ENCODE data around the gene DPYSL5.
"Not testable (repeated sequence)": the region's sequence is repeated elsewhere in the genome, so short reads cannot be mapped to it uniquely, and the experiment has no call there.

The DPYSL5 gene

DNA sequence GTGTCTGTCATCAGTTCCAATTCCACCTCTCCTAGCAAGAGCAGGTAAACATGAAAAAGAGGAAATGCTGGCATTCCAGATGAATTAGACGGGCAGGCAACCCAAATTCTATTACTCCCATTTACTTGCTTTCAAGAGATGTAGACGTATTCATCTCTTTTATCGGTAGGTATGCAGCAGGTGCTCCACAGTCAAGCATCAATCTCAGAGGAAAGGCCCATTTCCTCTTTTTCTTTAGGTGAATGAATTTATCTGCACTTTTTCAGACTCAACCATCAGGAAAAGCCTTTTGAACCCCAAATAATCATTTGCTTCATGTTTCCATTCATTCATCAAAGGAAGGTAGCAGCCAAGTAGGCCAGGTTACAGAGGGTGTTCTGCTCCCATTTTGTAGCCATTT, 27.9 kb downstream of the DPYSL5 start:
- Mint-ChIP-seq H3K27me3 (peaks cover 22% of the 10 kb centered on the region in 2 donors), H3K36me3 (no peaks in the 10 kb centered on the region), H3K4me1 (no peaks in the 10 kb centered on the region), H3K4me3 (no peak overlapping the region), H3K9me3 (no peaks in the 10 kb centered on the region), H3K27ac (no peak overlapping the region)
- DNase-seq, result no peak
- no peak for ATAC-seq (replicated peaks)

DNA sequence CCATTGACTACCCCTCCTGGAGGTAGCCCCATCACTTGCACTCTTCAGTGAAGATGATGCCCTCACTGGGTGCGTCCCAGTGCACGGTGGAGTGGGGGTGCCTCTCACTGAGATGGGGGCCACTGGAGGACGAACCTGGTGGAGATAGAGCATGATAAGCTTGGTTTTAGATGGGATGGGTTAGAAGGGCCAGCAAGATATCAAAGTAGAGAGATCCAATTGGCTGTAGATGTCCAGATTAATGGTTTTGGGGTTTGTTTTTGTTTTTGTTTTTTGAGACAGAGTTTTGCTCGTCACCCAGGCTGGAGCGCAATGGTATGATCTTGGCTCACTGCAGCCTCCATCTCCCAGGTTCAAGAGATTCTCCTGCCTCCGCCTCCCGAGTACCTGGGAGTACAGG, 28.3 kb downstream of the DPYSL5 start:
- Mint-ChIP-seq H3K9me3 (no peaks in the 10 kb centered on the region), H3K36me3 (no peaks in the 10 kb centered on the region), H3K4me1 (no peaks in the 10 kb centered on the region), H3K27me3 (peaks cover 25% of the 10 kb centered on the region in 2 donors), H3K27ac (no peak overlapping the region), H3K4me3 (no peak overlapping the region)
- no peak for DNase-seq
- ATAC-seq (replicated peaks), result no peak

DNA sequence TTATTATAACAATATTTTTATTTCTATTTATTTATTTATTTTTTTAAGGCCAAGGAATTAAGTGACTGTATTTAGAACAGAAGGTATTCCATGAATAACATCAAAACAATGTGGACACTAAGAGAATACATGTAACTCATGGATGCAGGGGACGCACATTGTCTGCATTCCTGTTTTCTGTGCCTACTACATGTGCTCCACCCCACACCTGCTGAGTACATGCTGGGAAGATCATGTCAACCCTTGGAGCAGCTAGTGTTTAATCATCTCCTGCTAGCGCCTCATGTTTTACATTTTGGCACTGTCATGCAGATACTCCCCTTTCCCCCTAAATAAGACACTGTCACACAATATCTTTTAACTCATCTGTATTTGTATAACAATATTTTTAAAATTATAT, 29.3 kb downstream of the DPYSL5 start:
- Mint-ChIP-seq H3K27ac (no peak overlapping the region), H3K4me3 (no peak overlapping the region), H3K36me3 (no peaks in the 10 kb centered on the region), H3K9me3 (no peaks in the 10 kb centered on the region), H3K27me3 (peaks cover 24 to 29% of the 10 kb centered on the region in 2 donors), H3K4me1 (no peaks in the 10 kb centered on the region)
- ATAC-seq (replicated peaks) (no peak), DNase-seq (no peak)

DNA sequence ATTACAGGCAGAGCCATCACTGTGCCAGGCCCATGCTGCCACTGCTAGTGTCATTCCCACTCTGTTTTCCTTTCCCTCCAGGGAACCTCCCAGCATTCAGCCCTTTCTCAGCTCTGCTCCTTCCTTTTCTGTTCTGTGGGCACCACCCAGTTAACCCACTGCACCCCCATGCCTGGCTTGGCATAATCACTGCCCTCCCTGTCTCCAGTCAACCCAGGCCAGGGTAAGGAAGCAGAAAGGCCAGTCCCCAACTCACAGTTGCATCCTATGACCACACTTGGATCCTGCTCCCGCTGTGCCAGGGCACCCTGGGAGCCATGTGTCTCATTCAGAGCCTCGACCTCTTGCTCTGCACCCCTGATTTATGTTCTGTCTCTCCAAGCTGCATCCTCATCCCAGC, 32.2 kb downstream of the DPYSL5 start:
- H3K36me3 Mint-ChIP-seq, result no peaks in the 10 kb centered on the region
- H3K4me1 Mint-ChIP-seq, result no peaks in the 10 kb centered on the region
- no peak for ATAC-seq (replicated peaks)
- no peak overlapping the region for H3K27ac Mint-ChIP-seq
- no peaks in the 10 kb centered on the region for H3K9me3 Mint-ChIP-seq
- no peak for DNase-seq
- H3K4me3 Mint-ChIP-seq, result no peak overlapping the region
- peaks cover 22 to 29% of the 10 kb centered on the region in 2 donors for H3K27me3 Mint-ChIP-seq

DNA sequence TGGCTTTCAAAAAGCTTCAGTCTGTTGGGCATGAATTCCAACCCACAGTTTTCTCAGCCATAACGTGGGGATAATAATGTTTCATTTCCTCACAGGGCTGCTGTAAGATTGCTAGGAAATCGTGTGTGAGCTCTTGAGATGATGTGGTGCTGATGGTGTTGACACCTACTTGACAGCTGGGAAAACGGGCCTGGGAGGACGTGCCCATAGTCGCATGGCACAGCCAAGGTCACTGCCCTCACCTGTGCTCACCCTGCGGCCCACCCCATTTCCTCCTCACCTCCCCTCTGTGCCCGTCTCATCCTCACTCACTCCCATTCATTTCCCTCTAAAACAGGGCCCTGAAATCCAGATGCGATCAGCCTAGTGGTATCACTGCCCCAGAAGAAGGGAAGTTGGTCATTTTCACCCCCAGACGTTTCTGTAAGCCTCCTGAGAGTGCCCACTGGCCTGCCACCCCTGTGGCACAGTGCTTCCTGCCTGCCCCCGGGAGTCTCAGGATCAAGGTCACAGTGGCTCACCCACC, 33.0 kb downstream of the DPYSL5 start:
- no peaks in the 10 kb centered on the region for H3K9me3 Mint-ChIP-seq
- H3K36me3 Mint-ChIP-seq, result no peaks in the 10 kb centered on the region
- no peak overlapping the region for H3K27ac Mint-ChIP-seq
- DNase-seq, result no peak
- H3K27me3 Mint-ChIP-seq, result peaks cover 19 to 28% of the 10 kb centered on the region in 2 donors
- H3K4me1 Mint-ChIP-seq, result no peaks in the 10 kb centered on the region
- H3K4me3 Mint-ChIP-seq, result no peak overlapping the region
- ATAC-seq (replicated peaks), result no peak

DNA sequence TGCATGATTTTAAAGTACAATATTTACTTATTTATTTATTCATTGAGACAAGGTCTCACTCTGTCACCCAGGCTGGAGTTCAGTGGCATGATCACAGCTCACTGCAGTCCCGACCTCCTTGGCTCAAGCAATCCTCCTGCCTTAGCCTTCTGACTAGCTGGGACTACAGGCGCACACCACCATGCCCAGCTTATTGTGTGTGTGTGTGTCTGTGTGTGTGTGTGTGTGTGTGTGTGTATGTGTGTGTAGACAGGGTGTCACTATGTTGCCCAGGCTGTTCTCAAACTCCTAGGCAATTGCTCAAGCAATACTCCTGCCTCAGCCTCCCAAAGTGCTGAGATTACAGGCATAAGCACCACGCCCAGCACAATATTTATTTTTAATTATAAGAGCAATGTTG, 34.3 kb downstream of the DPYSL5 start:
- H3K27me3 Mint-ChIP-seq, result peaks cover 19 to 22% of the 10 kb centered on the region in 2 donors
- not testable (repeated sequence) for H3K36me3 Mint-ChIP-seq, H3K9me3 Mint-ChIP-seq

DNA sequence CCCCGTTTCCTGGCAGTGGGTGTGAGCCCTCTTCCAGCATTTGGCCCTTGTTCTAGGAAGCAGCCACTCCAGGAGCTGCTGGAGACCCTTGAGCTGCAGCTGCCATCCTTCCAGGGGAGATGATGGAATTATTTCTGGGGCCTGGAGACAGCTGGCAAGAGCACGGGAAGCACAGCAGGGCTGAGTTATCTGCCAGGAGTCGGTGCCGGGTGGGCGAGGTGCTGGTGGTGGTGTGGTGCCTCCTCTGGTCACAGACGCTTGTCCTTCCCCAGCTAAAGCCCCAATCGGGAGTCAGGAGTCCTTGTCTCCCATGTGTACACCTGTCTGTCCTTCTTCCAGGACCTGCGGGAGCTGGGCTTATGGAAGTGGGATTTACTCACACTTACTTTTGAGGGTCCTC, 36.0 kb downstream of the DPYSL5 start:
- H3K27ac Mint-ChIP-seq, result no peak overlapping the region
- DNase-seq (no peak), ATAC-seq (replicated peaks) (no peak)
- no peaks in the 10 kb centered on the region for H3K9me3 Mint-ChIP-seq
- H3K27me3 Mint-ChIP-seq, result peaks cover 14 to 16% of the 10 kb centered on the region in 2 donors
- no peaks in the 10 kb centered on the region for H3K36me3 Mint-ChIP-seq
- peaks cover 9 to 10% of the 10 kb centered on the region in 2 donors for H3K4me1 Mint-ChIP-seq
- H3K4me3 Mint-ChIP-seq, result no peak overlapping the region

More for the DNA sequence above, 34.3 kb downstream of the DPYSL5 start:
- H3K4me1 Mint-ChIP-seq; DNase-seq; ATAC-seq (replicated peaks); H3K27ac Mint-ChIP-seq; H3K4me3 Mint-ChIP-seq: not testable (repeated sequence)

DNA sequence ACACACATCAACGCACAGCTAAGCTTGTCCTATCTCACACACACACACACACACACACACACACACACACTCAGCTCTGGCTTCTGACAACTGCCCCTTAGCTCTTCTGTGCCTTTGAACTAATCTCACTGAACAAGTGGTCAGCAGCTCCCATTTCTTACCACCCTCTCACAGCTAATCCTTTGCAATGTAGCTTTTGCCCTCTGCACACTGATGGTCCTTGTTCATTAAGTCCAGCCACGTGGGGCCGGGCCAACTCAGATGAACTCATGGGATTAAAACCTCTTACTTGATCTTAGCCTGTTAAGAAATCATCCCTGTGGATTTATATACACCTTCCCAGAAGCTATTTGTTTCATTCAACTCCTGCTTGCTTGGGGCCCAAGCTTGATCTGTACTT, 36.6 kb downstream of the DPYSL5 start:
- Mint-ChIP-seq H3K4me3 (no peak overlapping the region), H3K36me3 (no peaks in the 10 kb centered on the region), H3K27ac (no peak overlapping the region), H3K27me3 (peaks cover 13 to 16% of the 10 kb centered on the region in 2 donors), H3K9me3 (no peaks in the 10 kb centered on the region), H3K4me1 (peaks cover 9 to 10% of the 10 kb centered on the region in 2 donors)
- no peak for ATAC-seq (replicated peaks)
- DNase-seq, result no peak

DNA sequence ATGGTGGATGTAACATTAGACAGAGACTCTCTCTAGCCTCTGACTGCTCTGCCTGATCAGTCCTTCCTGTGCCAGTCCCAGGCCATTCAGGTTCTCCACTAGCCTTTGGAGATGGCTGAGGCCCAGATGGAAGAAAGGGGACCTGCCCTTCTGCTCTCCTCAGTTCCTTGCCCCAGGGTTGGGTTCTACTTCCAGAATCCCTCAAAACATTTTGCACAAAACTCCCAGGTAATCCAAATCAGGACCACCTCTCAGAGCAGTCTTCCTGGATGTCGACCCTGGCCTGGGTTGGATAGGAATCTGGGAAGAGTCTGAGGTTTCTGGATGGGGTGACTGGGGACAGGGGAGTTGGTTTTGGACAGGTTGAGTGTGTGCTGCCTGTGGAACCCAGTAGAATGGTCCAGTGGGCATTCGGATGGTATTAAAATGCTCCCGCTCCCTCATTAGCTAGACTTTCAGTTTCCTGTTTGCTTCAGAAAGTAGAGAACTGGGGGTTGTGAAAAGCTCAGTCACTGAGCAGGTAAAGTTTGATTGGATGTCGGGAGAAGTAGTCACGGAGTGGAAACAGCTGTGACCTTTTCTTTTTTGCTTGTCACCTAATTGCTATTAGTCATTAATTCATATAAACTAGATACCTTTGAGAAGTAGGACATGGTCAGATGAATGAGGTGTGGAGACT, 37.9 kb downstream of the DPYSL5 start:
- Mint-ChIP-seq H3K4me1 (peaks cover 9 to 10% of the 10 kb centered on the region in 2 donors), H3K9me3 (no peaks in the 10 kb centered on the region), H3K4me3 (no peak overlapping the region), H3K27me3 (peaks cover 6 to 7% of the 10 kb centered on the region in 2 donors), H3K27ac (no peak overlapping the region), H3K36me3 (no peaks in the 10 kb centered on the region)
- DNase-seq (no peak), ATAC-seq (replicated peaks) (peak in 1 of 2 donors; percentile 21)

DNA sequence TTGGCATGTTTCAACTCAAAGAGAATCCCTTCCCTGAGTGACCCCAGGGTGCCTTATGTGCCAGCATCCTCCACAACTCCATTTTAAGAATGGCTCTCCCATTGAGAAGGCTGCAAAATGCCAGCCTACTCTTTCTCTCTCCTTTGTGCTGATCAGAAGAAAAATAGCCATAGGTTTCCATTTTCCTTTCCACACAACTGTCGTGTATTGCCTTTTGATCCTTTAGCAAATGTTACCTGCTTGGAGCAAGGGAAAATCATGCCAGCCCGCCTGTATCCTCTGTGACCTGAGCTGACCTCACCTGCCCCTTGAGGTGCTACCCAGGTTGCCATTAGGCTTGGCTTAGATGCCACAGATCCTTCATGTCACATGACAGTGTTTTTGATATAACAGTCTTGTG, 38.8 kb downstream of the DPYSL5 start:
- Mint-ChIP-seq H3K9me3 (no peaks in the 10 kb centered on the region), H3K27me3 (no peaks in the 10 kb centered on the region), H3K27ac (no peak overlapping the region), H3K4me1 (peaks cover 9 to 10% of the 10 kb centered on the region in 2 donors), H3K4me3 (no peak overlapping the region), H3K36me3 (no peaks in the 10 kb centered on the region)
- peak in 1 of 2 donors; percentile 8 for ATAC-seq (replicated peaks)
- DNase-seq, result no peak

DNA sequence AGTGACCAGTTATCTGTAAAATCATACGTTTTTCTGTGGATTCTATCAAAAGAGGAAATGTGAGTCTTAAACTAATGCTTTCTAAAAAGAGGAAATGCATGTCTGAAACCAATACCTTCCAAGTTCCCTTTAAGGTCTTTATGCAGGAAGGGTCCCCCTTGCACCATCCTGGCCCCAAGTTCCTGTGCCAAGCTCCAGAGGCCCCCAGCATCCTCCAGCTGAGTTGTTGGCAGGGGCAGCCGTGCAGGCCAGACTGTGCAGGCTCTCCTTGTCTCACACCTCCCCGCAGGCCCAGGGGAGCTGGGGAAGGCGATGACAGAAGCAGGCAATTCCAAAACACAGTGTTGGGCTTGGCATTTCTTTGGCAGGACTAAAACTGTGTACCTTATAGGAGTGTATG, 39.2 kb downstream of the DPYSL5 start:
- Mint-ChIP-seq H3K4me3 (no peak overlapping the region), H3K4me1 (peaks cover 9 to 10% of the 10 kb centered on the region in 2 donors), H3K36me3 (no peaks in the 10 kb centered on the region), H3K27me3 (no peaks in the 10 kb centered on the region), H3K27ac (no peak overlapping the region), H3K9me3 (no peaks in the 10 kb centered on the region)
- peak; percentile 93 to 94 for ATAC-seq (replicated peaks)
- DNase-seq, result no peak

DNA sequence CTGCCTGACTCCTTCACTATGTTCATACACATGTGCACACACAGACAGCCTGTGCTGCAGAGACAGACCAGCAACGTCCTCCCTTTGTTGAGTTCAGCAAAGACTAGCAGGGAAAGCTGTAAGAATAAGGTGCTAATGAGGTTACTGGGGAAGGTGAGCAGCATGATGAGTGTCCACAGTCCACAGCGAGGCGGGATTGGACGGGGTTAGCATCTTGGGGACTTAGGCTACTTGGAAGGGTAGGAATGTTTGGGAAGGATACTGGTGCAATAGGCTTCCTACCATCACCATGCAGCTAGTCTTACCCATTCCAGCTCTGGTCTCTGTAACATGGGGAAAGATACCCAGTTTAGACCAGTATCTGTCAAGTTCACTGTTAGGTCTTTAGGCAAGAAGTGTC, 41.9 kb downstream of the DPYSL5 start:
- Mint-ChIP-seq H3K9me3 (no peaks in the 10 kb centered on the region), H3K27me3 (no peaks in the 10 kb centered on the region), H3K4me3 (no peak overlapping the region), H3K4me1 (peaks cover 9 to 10% of the 10 kb centered on the region in 2 donors), H3K27ac (no peak overlapping the region), H3K36me3 (no peaks in the 10 kb centered on the region)
- ATAC-seq (replicated peaks), result no peak
- DNase-seq, result no peak

DNA sequence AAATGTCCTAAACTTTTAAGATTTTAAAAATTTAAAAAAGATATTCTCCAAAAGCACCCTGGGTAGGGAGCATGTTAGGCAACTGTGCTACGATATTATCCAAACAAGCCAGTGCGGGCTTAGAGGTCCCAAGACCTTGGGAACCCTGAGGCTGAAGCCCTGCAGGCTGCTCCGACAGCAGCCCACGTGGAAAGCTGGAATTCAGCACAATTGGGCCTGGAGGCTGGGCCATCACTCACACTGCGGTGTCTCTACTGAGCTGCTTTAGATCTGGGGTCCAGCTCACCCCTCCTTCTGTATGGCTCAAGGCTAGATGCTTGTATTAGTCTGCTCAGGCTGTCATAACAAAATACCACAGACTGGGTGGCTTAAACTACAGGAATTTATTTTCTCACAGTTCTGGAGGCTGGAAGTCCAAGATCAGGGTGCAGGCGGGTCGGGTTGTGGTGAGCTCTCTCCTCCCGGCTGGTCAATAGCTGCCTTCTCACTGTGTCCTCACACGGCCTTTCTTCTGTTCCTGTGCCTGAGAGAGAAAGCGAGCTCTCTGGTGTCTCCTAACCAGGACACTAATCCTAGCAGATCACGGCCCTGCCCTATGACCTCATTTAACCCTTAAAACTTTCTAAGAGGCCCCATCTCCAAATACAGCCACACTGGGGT, 42.5 kb downstream of the DPYSL5 start:
- peaks cover 9 to 10% of the 10 kb centered on the region in 2 donors for H3K4me1 Mint-ChIP-seq
- no peak overlapping the region for H3K27ac Mint-ChIP-seq
- H3K9me3 Mint-ChIP-seq, result no peaks in the 10 kb centered on the region
- H3K4me3 Mint-ChIP-seq, result no peak overlapping the region
- no peaks in the 10 kb centered on the region for H3K36me3 Mint-ChIP-seq
- no peaks in the 10 kb centered on the region for H3K27me3 Mint-ChIP-seq
- ATAC-seq (replicated peaks) (no peak), DNase-seq (no peak)

DNA sequence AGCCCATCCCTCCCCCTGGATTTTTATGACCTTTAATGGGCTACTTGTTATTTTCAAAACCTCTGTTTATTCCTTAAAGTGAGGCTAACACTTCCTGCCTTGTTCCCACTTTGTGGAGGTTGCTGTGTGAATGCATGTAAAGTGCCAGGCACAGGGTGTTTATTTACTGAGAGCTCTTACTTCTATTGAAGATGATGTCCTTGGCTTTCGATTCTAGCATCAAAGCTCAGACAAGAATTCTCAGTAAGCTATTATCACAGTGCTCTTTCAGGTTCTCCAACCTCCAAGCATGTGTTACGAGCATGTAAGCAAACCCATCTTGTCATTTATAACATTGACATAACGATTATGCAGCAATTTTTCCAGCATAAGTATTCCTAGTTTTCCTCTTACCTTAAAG, 44.2 kb downstream of the DPYSL5 start:
- DNase-seq, result no peak
- no peak overlapping the region for H3K27ac Mint-ChIP-seq
- H3K27me3 Mint-ChIP-seq, result peaks cover 4 to 7% of the 10 kb centered on the region in 2 donors
- no peak for ATAC-seq (replicated peaks)
- H3K4me1 Mint-ChIP-seq, result peaks cover 3% of the 10 kb centered on the region in 2 donors
- no peak overlapping the region for H3K4me3 Mint-ChIP-seq
- no peaks in the 10 kb centered on the region for H3K36me3 Mint-ChIP-seq
- H3K9me3 Mint-ChIP-seq, result no peaks in the 10 kb centered on the region

DNA sequence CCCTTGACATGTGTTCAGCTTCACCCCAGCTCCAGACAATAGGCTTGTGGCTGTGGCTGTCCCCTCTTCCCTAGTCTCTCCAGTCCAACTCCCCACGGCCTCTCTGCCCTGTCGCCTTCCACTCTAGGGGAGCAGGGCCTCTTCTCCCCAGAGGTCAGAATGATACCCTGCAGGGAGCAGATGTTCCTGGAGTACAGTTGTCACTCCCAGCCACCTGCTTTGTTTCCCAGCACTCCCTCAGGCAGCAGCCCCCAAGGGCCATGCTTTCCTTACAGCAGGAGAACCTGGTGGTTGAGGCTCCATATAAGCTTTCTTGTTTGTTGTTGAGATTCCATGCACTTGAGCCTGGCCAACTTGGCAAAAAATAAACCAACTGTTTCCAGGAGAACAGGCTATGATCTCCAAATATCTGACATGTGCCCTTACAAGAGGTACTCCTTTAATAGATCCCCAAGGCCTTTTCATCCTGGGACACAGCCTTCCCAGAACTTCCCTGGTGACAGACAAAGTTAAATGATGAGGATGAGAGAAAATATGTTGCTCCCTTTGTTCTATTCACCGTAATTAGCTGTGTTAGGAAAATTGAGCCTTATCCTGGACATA, 45.1 kb downstream of the DPYSL5 start:
- no peak overlapping the region for H3K4me3 Mint-ChIP-seq
- H3K27me3 Mint-ChIP-seq, result peaks cover 4 to 14% of the 10 kb centered on the region in 2 donors
- ATAC-seq (replicated peaks), result no peak
- DNase-seq, result no peak
- H3K9me3 Mint-ChIP-seq, result no peaks in the 10 kb centered on the region
- H3K4me1 Mint-ChIP-seq, result no peaks in the 10 kb centered on the region
- no peak overlapping the region for H3K27ac Mint-ChIP-seq
- H3K36me3 Mint-ChIP-seq, result no peaks in the 10 kb centered on the region
